T-helper 2 cell treated with Interferon-gamma antibody and Interleukin-4, amounts not matched to agents 5 μg/mL and 100 μg/mL, for 36 hours (primary cell): ENCODE measurements around the gene ARAP1.

ENCODE experiments used
- DNase-seq: peaks from one replicate; pipeline ENCODE4 v3.0.0; 2021; ENCODE audit warnings: low spot score
- H3K27ac Mint-ChIP-seq: one replicate; pipeline ENCODE4 v1.8.0; 2021; ENCODE audit warnings: mild to moderate bottlenecking, mixed read lengths
- H3K27me3 Mint-ChIP-seq: one replicate; pipeline ENCODE4 v1.8.0; 2021; ENCODE audit warnings: low read depth, mixed read lengths
- H3K36me3 Mint-ChIP-seq: one replicate; pipeline ENCODE4 v1.8.0; 2021; ENCODE audit warnings: low read depth, mixed read lengths
- H3K4me1 Mint-ChIP-seq: one replicate; pipeline ENCODE4 v1.8.0; 2021; ENCODE audit warnings: low read depth, mixed read lengths
- H3K4me3 Mint-ChIP-seq: one replicate; pipeline ENCODE4 v1.8.0; 2022; ENCODE audit warnings: mild to moderate bottlenecking, moderate library complexity, mixed read lengths
- H3K9me3 Mint-ChIP-seq: one replicate; pipeline ENCODE4 v1.8.0; 2021; ENCODE audit warnings: mixed read lengths

ARAP1 gene

DNA sequence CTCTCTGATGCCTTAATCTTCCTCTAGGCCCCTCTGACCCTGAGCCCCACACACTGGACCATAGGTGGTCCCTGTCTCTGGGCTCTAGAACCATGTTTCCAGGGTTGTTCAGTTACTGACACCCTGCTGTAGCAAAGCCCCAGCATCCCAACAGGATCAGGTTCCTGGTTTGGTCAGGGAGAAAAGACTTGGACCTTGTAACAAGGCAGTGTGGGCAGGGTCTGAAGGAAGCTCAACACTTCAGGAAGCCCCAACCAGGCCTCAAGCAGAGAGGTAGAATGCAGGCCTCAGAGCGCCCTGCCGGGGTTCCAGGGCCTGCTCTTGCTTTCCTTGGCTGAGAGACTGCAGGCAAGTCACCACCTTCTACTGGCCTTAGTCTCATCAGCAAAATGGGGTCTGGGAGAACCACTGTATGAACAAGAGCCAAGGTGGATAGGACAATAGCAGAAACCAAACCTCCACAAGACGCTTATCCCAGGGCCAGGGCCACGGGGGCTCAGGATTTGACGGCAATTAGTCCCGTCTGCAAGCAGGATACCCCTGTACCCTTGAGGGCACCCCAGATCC is 4.8 kb downstream of the ARAP1 start:
- Mint-ChIP-seq H3K36me3 (no peaks in the 10 kb centered on the region), H3K4me3 (no peak overlapping the region), H3K9me3 (no peaks in the 10 kb centered on the region), H3K27me3 (no peaks in the 10 kb centered on the region), H3K27ac (no peak overlapping the region), H3K4me1 (peaks cover 28% of the 10 kb centered on the region)
- DNase-seq = no peak

- peaks cover 33% of the 10 kb centered on the region for H3K4me1 Mint-ChIP-seq
- H3K36me3 Mint-ChIP-seq = no peaks in the 10 kb centered on the region
- H3K27ac Mint-ChIP-seq = no peak overlapping the region
- no peaks in the 10 kb centered on the region for H3K9me3 Mint-ChIP-seq
- no peak for DNase-seq
- H3K27me3 Mint-ChIP-seq = no peaks in the 10 kb centered on the region
- H3K4me3 Mint-ChIP-seq = no peak overlapping the region
Measured at GRCh38 chr11:72746821-72747220, 5.4 kb downstream of the ARAP1 start.

- Mint-ChIP-seq H3K4me3 (no peak overlapping the region), H3K27ac (no peak overlapping the region), H3K9me3 (no peaks in the 10 kb centered on the region), H3K36me3 (no peaks in the 10 kb centered on the region), H3K27me3 (no peaks in the 10 kb centered on the region), H3K4me1 (peaks cover 36% of the 10 kb centered on the region)
- no peak for DNase-seq
Measured at GRCh38 chr11:72745925-72746550, 6.2 kb downstream of the ARAP1 start.

- Mint-ChIP-seq H3K27me3 (no peaks in the 10 kb centered on the region), H3K4me3 (no peak overlapping the region), H3K36me3 (no peaks in the 10 kb centered on the region), H3K4me1 (peaks cover 36% of the 10 kb centered on the region), H3K9me3 (no peaks in the 10 kb centered on the region), H3K27ac (no peak overlapping the region)
- DNase-seq = no peak
Measured at GRCh38 chr11:72745511-72745910, 6.7 kb downstream of the ARAP1 start.

DNA sequence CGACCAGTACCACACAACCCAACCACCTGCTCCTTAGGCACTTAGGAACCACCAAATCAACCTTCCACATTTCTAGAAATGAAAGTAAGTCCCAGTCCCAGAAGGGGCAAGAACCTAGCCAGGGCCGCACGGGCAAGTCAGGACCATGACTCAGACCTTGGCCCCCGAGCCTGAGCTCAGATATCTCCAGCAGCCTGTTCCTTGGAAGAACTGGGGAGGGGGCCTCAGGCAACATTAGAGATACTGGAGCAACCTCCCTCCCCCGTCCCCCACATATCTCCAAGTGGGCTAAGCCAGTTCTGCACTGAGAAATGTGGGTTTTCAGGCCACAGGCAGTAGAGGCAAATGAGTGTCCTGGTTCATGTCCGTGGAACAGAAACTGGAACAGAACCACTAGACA is 7.7 kb downstream of the ARAP1 start:
- Mint-ChIP-seq H3K4me1 (peaks cover 39% of the 10 kb centered on the region), H3K4me3 (no peak overlapping the region), H3K36me3 (no peaks in the 10 kb centered on the region), H3K27me3 (no peaks in the 10 kb centered on the region), H3K9me3 (no peaks in the 10 kb centered on the region), H3K27ac (no peak overlapping the region)
- DNase-seq = no peak

DNA sequence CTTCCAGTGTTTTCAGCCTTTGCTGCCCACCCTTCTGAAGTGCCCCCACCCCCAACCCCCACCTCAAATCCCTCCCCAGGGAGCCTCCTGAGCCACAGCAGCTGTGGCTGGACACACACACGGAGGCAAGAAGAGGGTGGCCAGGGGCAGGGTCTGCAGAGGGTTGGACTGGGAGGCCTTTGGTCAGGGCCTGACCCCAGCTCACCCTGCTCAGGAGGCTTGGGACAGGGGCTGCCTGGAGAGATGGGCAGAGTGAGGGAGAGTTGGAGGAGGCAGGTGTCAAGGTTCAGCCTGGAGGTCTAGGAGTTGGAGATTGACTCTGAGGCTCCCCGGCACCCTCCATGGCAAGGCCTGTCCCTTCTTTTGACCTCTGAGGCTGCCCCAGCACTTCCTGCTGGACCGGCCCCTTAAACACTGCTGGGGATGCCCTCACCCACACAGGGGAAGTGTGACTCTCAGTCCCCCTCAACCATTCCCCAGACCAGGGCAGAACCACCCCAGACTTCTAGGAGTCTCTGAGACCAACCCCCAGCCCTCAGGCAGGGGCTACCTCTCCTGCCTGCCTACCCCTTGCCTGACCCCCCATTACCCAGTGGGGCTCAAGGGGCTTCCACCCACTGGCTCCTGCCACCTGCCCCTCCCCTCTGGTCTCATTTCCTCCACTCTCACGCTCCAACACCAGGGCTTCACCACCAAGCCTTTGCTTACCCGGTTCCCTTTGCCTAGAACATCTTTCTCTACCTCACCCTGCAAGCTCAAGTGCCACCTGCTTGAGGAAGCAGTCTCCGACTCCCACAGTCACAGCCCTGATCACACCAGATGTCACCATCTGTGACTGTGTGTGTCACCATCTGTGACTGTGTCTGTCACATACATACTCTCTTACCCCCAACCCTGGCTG is 8.6 kb downstream of the ARAP1 start:
- Mint-ChIP-seq H3K4me1 (peaks cover 38% of the 10 kb centered on the region), H3K27ac (peak overlapping the region; percentile 10), H3K36me3 (no peaks in the 10 kb centered on the region), H3K4me3 (no peak overlapping the region), H3K9me3 (no peaks in the 10 kb centered on the region), H3K27me3 (no peaks in the 10 kb centered on the region)
- no peak for DNase-seq

DNA sequence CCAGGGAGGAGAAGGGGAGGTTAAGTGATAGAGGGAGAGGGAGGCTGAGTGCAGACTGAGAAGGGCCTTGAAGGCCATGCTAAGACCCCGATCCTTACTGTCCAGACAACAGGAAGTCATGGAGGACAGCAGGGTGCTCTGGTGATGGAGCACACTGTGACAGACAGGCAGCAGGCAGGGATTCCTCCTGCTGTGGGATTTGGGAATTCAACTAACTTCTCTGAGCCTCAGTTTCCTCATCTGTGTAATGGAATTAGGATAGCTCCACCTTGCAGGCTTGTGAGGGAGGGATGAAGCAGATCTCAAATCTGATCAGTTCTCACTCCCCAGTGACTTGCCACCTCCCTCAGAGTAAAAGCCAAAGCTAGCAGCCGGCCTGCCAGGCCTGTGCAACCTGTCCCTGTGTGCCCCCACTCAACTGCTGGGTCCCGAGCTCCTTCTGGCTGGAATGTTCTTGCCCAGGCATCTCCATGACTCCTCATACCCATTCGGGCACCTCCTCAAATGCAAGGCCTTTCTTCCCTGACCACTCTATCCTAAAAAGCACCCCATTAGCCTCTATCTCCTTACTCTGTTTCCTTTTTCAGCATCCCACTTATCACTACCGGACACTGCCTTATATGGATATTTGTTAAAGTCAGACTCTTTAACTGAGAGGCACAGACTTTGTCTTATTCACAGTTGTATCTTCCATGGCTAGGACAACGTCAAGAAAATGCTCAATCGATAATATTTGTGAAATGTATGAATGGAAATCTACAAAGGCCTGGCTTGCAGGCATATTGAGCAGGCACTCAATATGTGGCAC is 9.5 kb downstream of the ARAP1 start:
- H3K27me3 Mint-ChIP-seq = no peaks in the 10 kb centered on the region
- H3K27ac Mint-ChIP-seq = peak overlapping the region; percentile 79
- H3K4me1 Mint-ChIP-seq = peaks cover 39% of the 10 kb centered on the region
- no peak overlapping the region for H3K4me3 Mint-ChIP-seq
- no peaks in the 10 kb centered on the region for H3K9me3 Mint-ChIP-seq
- no peaks in the 10 kb centered on the region for H3K36me3 Mint-ChIP-seq
- no peak for DNase-seq

- peak overlapping the region; percentile 79 for H3K27ac Mint-ChIP-seq
Measured at GRCh38 chr11:72741849-72742512, 10.2 kb downstream of the ARAP1 start.

GRCh38 chr11:72741429-72741833 is 10.8 kb downstream of the ARAP1 start:
- peaks cover 49% of the 10 kb centered on the region for H3K4me1 Mint-ChIP-seq
- no peaks in the 10 kb centered on the region for H3K9me3 Mint-ChIP-seq
- no peak for DNase-seq
- H3K36me3 Mint-ChIP-seq = peaks cover 3% of the 10 kb centered on the region
- no peak overlapping the region for H3K4me3 Mint-ChIP-seq
- peak overlapping the region; percentile 79 for H3K27ac Mint-ChIP-seq
- no peaks in the 10 kb centered on the region for H3K27me3 Mint-ChIP-seq

More at GRCh38 chr11:72741849-72742512, 10.2 kb downstream of the ARAP1 start:
- Mint-ChIP-seq H3K4me3 (no peak overlapping the region), H3K9me3 (no peaks in the 10 kb centered on the region), H3K27me3 (no peaks in the 10 kb centered on the region), H3K36me3 (peaks cover 3% of the 10 kb centered on the region), H3K4me1 (peaks cover 43% of the 10 kb centered on the region)
- DNase-seq = no peak

DNA sequence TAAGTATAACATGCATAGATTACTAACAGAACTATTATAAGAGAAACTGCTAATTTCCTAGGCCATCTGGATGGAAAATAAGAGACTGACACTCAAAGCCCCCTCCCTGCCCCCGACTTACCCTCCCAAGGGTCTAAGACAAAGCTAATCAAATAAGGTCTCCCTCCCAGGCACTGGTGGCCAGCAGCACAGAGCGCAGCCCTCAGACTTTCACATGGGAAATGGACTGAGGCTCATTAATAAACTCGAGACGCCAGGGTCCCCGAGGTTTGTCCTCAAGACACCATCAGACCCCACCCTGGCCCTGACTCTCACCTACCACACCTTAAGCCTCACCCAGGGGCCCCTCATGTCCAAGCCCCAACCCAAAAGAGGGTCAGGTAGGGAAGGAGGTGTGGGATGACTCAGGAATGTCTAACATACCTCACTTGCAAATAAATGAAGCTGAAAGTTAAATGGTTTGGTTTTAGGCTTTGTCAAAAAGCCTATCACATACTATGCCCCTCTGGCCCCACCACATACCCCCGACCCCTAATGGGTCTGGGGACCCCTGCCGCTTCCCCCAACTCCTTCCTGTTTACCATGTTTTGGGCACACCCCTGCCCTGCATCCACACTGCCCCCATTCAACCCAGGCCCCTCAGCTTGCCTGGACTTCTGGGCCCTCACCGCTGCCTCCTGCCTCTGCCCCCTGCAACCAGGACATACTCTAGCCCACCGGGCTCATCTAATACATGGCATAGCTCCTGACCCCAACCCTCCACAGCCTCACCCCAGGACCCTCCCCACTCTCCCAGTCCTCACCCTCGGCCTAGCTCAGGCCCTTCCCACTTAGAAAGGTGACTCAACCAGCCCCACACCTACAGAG is 11.4 kb downstream of the ARAP1 start:
- no peaks in the 10 kb centered on the region for H3K9me3 Mint-ChIP-seq
- DNase-seq = no peak
- no peak overlapping the region for H3K4me3 Mint-ChIP-seq
- H3K4me1 Mint-ChIP-seq = peaks cover 52% of the 10 kb centered on the region
- peaks cover 3% of the 10 kb centered on the region for H3K36me3 Mint-ChIP-seq
- peak overlapping the region; percentile 79 for H3K27ac Mint-ChIP-seq
- H3K27me3 Mint-ChIP-seq = no peaks in the 10 kb centered on the region

DNA sequence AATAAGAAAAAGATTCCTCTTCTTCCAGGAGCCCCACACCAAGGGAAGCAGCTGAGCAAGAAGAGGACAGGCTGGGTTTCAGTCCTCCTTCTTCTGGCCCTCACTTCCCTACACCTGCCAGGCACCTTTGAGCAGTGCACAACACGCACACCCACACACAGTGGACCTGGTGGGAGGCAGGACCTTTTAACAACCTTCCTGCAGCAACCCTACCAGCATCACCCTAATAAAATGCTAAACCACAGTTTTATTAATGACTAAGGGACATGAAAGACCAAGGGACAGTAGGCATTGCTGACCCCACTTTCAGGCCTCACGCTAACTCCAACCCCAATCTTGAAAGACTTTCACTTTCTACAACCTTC is 12.2 kb downstream of the ARAP1 start:
- H3K4me3 Mint-ChIP-seq = no peak overlapping the region
- DNase-seq = no peak
- no peaks in the 10 kb centered on the region for H3K27me3 Mint-ChIP-seq

DNA sequence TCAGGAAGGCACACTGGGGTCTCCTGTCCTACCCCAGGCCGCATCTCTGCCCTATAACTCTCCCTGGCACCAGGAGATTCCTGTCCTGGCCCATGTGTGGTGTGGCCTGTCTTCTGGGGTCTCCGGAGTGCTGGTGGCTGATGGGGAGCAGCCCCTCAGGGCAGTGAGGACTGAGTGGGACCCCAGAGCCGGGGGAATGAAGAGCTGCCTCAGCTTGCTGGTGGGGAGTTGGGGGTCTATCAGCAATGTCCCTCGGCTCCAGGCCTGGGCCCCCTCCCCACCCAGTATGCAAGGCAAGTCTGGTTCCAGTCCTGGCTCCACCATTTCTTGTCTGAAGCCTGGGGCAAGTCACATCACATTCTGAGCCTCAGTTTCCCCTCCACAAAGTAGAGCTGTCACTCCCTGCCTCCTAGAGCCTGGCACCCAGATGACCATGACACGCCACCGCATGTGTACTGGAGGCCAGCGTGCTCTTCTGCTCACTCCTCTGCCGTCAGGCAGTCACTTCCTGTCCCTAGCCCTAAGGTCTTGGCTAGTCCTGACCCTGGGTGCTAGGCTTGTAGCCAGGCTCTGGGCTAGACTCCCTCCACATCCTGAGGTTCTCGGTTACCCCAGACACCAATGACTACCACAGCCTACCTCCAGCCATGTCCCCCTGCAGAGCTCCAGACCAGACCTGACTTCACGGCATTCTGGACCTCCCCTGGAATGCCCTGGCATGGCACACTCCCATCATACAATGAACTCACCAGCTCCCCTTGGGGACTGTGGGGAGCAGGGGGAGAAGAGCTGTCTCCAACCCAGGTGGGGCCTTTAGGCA is 12.8 kb downstream of the ARAP1 start:
- no peaks in the 10 kb centered on the region for H3K27me3 Mint-ChIP-seq
- peaks cover 54% of the 10 kb centered on the region for H3K4me1 Mint-ChIP-seq
- no peak overlapping the region for H3K4me3 Mint-ChIP-seq
- H3K27ac Mint-ChIP-seq = peak overlapping the region; percentile 56
- no peaks in the 10 kb centered on the region for H3K9me3 Mint-ChIP-seq
- DNase-seq = no peak
- H3K36me3 Mint-ChIP-seq = peaks cover 3% of the 10 kb centered on the region

More for the DNA sequence above, 12.2 kb downstream of the ARAP1 start:
- H3K9me3 Mint-ChIP-seq = no peaks in the 10 kb centered on the region
- H3K4me1 Mint-ChIP-seq = peaks cover 54% of the 10 kb centered on the region
- H3K36me3 Mint-ChIP-seq = peaks cover 3% of the 10 kb centered on the region
- peak overlapping the region; percentile 56 for H3K27ac Mint-ChIP-seq
